Neural cell (in vitro differentiated cells): ENCODE data around the gene CAAP1. TPM values are rescaled to one million over a fixed set of nuclear protein-coding genes. Genes with fewer than 3 reads are reported as not detected.
A peak's percentile ranks its signal among the peaks of the same experiment; 100 is the strongest.

Experiments
- H2AFZ ChIP-seq: fragments of 200-600, 300-800 bp; sonication (generic), shearing (Covaris generic); 2 replicates; pipeline ENCODE4 v1.6.0; 2014; ENCODE audit warnings: low read depth, mild to moderate bottlenecking, antibody characterized with exemption, low read length, moderate library complexity
- H3F3A ChIP-seq: fragments of 200-600 bp; shearing (Covaris generic); 2 replicates; pipeline ENCODE4 v1.6.1; 2016; ENCODE audit warnings: mild to moderate bottlenecking, moderate library complexity, mixed read lengths, antibody characterized with exemption, low read length; ENCODE audit not compliant: insufficient read depth, poor library complexity, severe bottlenecking
- H3K27ac ChIP-seq: fragments of 200-600, 300-800 bp; sonication (generic), shearing (Covaris generic); 2 replicates; pipeline ENCODE4 v1.5.1; 2014; ENCODE audit warnings: mild to moderate bottlenecking, low read length, moderate library complexity
- H3K27me3 ChIP-seq: fragments of 300-800, 200-600 bp; sonication (generic), shearing (Covaris generic); 2 replicates; pipeline ENCODE4 v1.6.0; 2014; ENCODE audit warnings: mild to moderate bottlenecking, low read depth, low read length, moderate library complexity; ENCODE audit not compliant: insufficient read depth
- H3K36me3 ChIP-seq: fragments of 300-800, 200-600 bp; sonication (generic), shearing (Covaris generic); 2 replicates; pipeline ENCODE4 v1.5.1; 2014; ENCODE audit warnings: mild to moderate bottlenecking, antibody characterized with exemption, low read length, moderate library complexity; ENCODE audit not compliant: insufficient read depth
- H3K4me2 ChIP-seq: fragments of 300-800, 200-600 bp; sonication (generic), shearing (Covaris generic); 2 replicates; pipeline ENCODE4 v1.6.0; 2014; ENCODE audit warnings: mild to moderate bottlenecking, low read length
- H3K4me3 ChIP-seq: fragments of 300-800, 200-600 bp; sonication (generic), shearing (Covaris generic); 2 replicates; pipeline ENCODE4 v1.5.1; 2014; ENCODE audit warnings: mild to moderate bottlenecking, low read length, moderate library complexity
- H3K79me2 ChIP-seq: fragments of 200-600 bp; shearing (Covaris generic); replicated peaks from 2 replicates; pipeline ENCODE4 v1.6.0; 2014; ENCODE audit warnings: mild to moderate bottlenecking, low read length, moderate library complexity; ENCODE audit not compliant: insufficient read depth
- H3K9ac ChIP-seq: fragments of 300-800, 200-600 bp; sonication (generic), shearing (Covaris generic); 2 replicates; pipeline ENCODE4 v1.6.1; 2016; ENCODE audit warnings: mild to moderate bottlenecking, low read length, mixed read lengths
- H3K9me2 ChIP-seq: fragments of 200-600 bp; shearing (Covaris generic); 2 replicates; pipeline ENCODE4 v1.6.1; 2016; ENCODE audit warnings: mild to moderate bottlenecking, low read length, mixed read lengths; ENCODE audit not compliant: insufficient read depth
- H3K9me3 ChIP-seq: fragments of 200-600, 300-800 bp; sonication (generic), shearing (Covaris generic); 2 replicates; pipeline ENCODE4 v1.6.1; 2016; ENCODE audit warnings: mild to moderate bottlenecking, mixed run types, low read length, moderate library complexity, mixed read lengths
- H4K20me1 ChIP-seq: fragments of 200-600 bp; shearing (Covaris generic); 2 replicates; pipeline ENCODE4 v1.6.1; 2016; ENCODE audit warnings: mild to moderate bottlenecking, mixed run types; ENCODE audit not compliant: insufficient read depth
- CTCF ChIP-seq: fragments of 450-650 bp; IDR thresholded peaks from 2 replicates; pipeline ENCODE4 v1.5.1; 2014; ENCODE audit warnings: antibody characterized with exemption, mild to moderate bottlenecking, moderate library complexity; ENCODE audit not compliant: poor library complexity, severe bottlenecking
- EP300 ChIP-seq: fragments of 450-650 bp; conservative IDR thresholded peaks from 2 replicates; pipeline ENCODE4 v1.6.1; 2014; ENCODE audit warnings: antibody characterized with exemption, mild to moderate bottlenecking, moderate library complexity; ENCODE audit not compliant: poor library complexity, severe bottlenecking
- EZH2 ChIP-seq: fragments of 200-600, 300-800 bp; shearing (Covaris generic), sonication (generic); IDR thresholded peaks from 2 replicates; pipeline ENCODE4 v1.6.1; 2014; ENCODE audit warnings: antibody characterized with exemption, low read length, borderline replicate concordance, mild to moderate bottlenecking; ENCODE audit not compliant: insufficient read depth, poor library complexity, severe bottlenecking
- MXI1 ChIP-seq: fragments of 450-650 bp; conservative IDR thresholded peaks from 2 replicates; pipeline ENCODE4 v1.6.1; 2014; ENCODE audit warnings: antibody characterized with exemption, mild to moderate bottlenecking; ENCODE audit not compliant: poor library complexity, severe bottlenecking
- POLR2AphosphoS5 ChIP-seq: IDR thresholded peaks from 2 replicates; pipeline ENCODE4 v1.6.1; 2012
- RAD21 ChIP-seq: fragments of 450-650 bp; conservative IDR thresholded peaks from 2 replicates; pipeline ENCODE4 v1.6.1; 2014; ENCODE audit warnings: antibody characterized with exemption, mild to moderate bottlenecking, moderate library complexity
- REST ChIP-seq: IDR thresholded peaks from 2 replicates; pipeline ENCODE4 v1.6.1; 2012; ENCODE audit warnings: borderline replicate concordance
- SMC3 ChIP-seq: fragments of 450-650 bp; conservative IDR thresholded peaks from 2 replicates; pipeline ENCODE4 v1.6.1; 2014; ENCODE audit warnings: antibody characterized with exemption, mild to moderate bottlenecking, moderate library complexity; ENCODE audit not compliant: poor library complexity
- TAF1 ChIP-seq: IDR thresholded peaks from 2 replicates; pipeline ENCODE4 v1.6.1; 2012; ENCODE audit warnings: low read depth
- polyA minus RNA-seq: library from RNA; depleted of rRNA, polyadenylated mRNA; stranded (reverse); fragments of >200 nt; gene quantifications from 2 replicates; pipeline ENCODE4 v1.2.3, GENCODE V29; 2014
- polyA plus RNA-seq: library from polyadenylated mRNA; depleted of rRNA; stranded (reverse); fragments of >200 nt; gene quantifications from 2 replicates; pipeline ENCODE4 v1.2.3, GENCODE V29; 2014

The CAAP1 gene
- polyA plus RNA-seq = 14.9 and 17.6 TPM in 2 replicates
- polyA minus RNA-seq = 18.0 and 23.8 TPM in 2 replicates

DNA sequence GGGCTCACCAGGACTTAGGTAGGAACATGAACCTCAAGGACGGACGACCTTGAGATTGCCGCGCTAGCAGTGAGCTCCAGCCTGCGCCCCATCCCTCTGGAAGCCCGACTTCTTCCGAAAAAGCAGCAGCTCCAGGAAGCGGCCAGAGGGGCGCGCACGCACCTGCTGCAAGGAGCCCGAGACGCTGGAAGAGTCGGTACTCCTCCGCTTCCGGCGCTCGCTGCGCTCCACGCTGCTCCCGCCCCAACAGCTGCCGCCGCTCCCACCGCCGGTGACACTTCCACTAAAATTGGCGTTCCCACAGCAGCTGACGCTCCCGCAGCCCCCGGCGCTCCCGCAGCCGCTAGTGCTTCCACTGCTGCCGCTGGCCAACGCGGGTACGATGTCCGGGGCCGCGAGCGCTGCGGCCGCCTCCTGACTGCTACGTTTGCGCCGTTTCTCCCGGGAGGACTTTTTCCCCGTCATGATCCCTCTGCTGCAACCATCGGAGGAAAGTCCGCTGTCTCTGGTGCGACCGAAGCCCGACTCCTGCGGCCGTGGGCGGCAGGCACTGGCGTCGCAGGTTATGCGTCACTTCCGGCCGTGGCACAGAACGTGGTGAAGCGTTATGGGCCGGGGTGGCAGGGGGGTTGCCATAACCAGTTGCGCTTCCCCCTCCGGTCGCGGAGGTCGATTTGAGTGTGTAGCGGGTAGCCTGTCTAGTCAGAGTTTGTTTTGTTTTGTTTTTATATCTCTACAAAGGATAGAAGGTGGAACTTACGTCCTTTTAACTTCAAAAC lies at the start of gene CAAP1:
Gene CAAP1, minus strand, starts transcription at position 552 of the 779 bp plus-strand sequence. Its CDS starts 87 bp downstream, at position 465.
- no peaks in the 10 kb centered on the region for H3K9me2 ChIP-seq

More for the DNA sequence above, at the start of gene CAAP1:
- peak; percentile 63 for TF ChIP-seq RAD21
- peak; percentile 35 for TF ChIP-seq TAF1
- no peak for TF ChIP-seq EZH2
- TF ChIP-seq SMC3 = peak; percentile 69
- peak; percentile 96 for TF ChIP-seq MXI1
- TF ChIP-seq REST = peak; percentile 60
- peak; percentile 73 for TF ChIP-seq CTCF
- peak; percentile 90 for TF ChIP-seq POLR2AphosphoS5
- peak; percentile 81 for TF ChIP-seq EP300
- peak within 1 kb of the TSS; percentile 94 for H3K27ac ChIP-seq
- peaks cover 37% of the 10 kb centered on the region for H3K79me2 ChIP-seq
- H3K36me3 ChIP-seq = no peaks in the 10 kb centered on the region
- H3K4me3 ChIP-seq = peak within 1 kb of the TSS; percentile 89
- H3K27me3 ChIP-seq = no peaks in the 10 kb centered on the region
- no peaks in the 10 kb centered on the region for H3K9me3 ChIP-seq
- H3F3A ChIP-seq = peaks cover 4% of the 10 kb centered on the region
- H3K4me2 ChIP-seq = peak within 1 kb of the TSS; percentile 84
- peak within 1 kb of the TSS; percentile 86 for H3K9ac ChIP-seq
- peak within 1 kb of the TSS; percentile 97 for H2AFZ ChIP-seq
- no peaks in the 10 kb centered on the region for H4K20me1 ChIP-seq
